GM13977 (cell line): Measurements from ENCODE around the gene ME3.

Experiments
- DNase-seq: peaks from one replicate; pipeline ENCODE4 v3.0.0; 2012; ENCODE audit warnings: low spot score
- CTCF ChIP-seq: IDR thresholded peaks from 2 replicates; pipeline ENCODE4 v1.5.1; 2012; ENCODE audit warnings: mild to moderate bottlenecking, control low read depth; ENCODE audit not compliant: insufficient read depth; ENCODE audit errors: extremely low read depth, missing control alignments
- in situ Hi-C: fragments of 300-500 bp; cut with MboI; formaldehyde crosslinking; loops from one replicate; pipeline ENCODE4 v1.12.0; 2022; ENCODE audit warnings: low sequenced_read_pairs, low pct_unique_long_range_greater_than_20kb, mixed read lengths, inconsistent platforms; ENCODE audit not compliant: unreplicated experiment

Gene ME3

GRCh38 chr11:86639137-86639536 lies 33.3 kb downstream of the ME3 start:
- no peak for DNase-seq
- TF ChIP-seq CTCF: no peak
- in situ Hi-C loops: no loop called here

- in situ Hi-C loops: no loop called here
- no peak for TF ChIP-seq CTCF
- no peak for DNase-seq
Observed at GRCh38 chr11:86638673-86639072, 33.7 kb downstream of the ME3 start.

GRCh38 chr11:86637988-86638387 lies 34.4 kb downstream of the ME3 start:
- in situ Hi-C loops: no loop called here
- DNase-seq: no peak
- TF ChIP-seq CTCF: no peak

GRCh38 chr11:86636275-86636674 lies 36.1 kb downstream of the ME3 start:
- no peak for TF ChIP-seq CTCF
- DNase-seq: no peak
- in situ Hi-C loops: no loop called here

- DNase-seq: no peak
- TF ChIP-seq CTCF: no peak
- in situ Hi-C loops: no loop called here
Observed at GRCh38 chr11:86632499-86633269, 39.7 kb downstream of the ME3 start.

GRCh38 chr11:86630229-86630981 lies 42.0 kb downstream of the ME3 start:
- no peak for TF ChIP-seq CTCF
- DNase-seq: no peak
- in situ Hi-C loops: no loop called here
